K562 (cell line): Measurements from ENCODE around the gene SF3A2. TPM values are rescaled to one million over a fixed set of nuclear protein-coding genes. Genes with fewer than 3 reads are reported as not detected.

Experiments used
- ATF4 ChIP-seq: fragments of 450-650 bp; formaldehyde crosslinking; IDR thresholded peaks from 2 replicates; pipeline ENCODE4 v1.4.0; 2022; ENCODE audit warnings: mild to moderate bottlenecking, moderate library complexity
- GTF3C2 ChIP-seq: IDR thresholded peaks from 3 replicates; pipeline ENCODE4 v1.6.1; 2011; ENCODE audit warnings: borderline replicate concordance, mild to moderate bottlenecking, moderate library complexity; ENCODE audit not compliant: insufficient read length; ENCODE audit errors: extremely low read depth
- MGA ChIP-seq: fragments of 450-650 bp; IDR thresholded peaks from 2 replicates; pipeline ENCODE4 v1.6.1; 2016; ENCODE audit warnings: mild to moderate bottlenecking, moderate library complexity
- PHF21A ChIP-seq: fragments of 450-650 bp; IDR thresholded peaks from 2 replicates; pipeline ENCODE4 v1.6.1; 2017; ENCODE audit warnings: low read depth, borderline replicate concordance
- SMAD3 ChIP-seq: fragments of 450-650 bp; formaldehyde crosslinking; conservative IDR thresholded peaks from 2 replicates; pipeline ENCODE4 v1.4.0; 2020; ENCODE audit warnings: mild to moderate bottlenecking
- TAF7 ChIP-seq: fragments of 450-650 bp; IDR thresholded peaks from 2 replicates; pipeline ENCODE4 v1.6.1; 2016; ENCODE audit warnings: missing genetic modification characterization, missing compliant biosample characterization
- TFE3 ChIP-seq: fragments of 450-650 bp; formaldehyde crosslinking; IDR thresholded peaks from 2 replicates; pipeline ENCODE4 v1.4.0; 2020; ENCODE audit warnings: mild to moderate bottlenecking, mixed read lengths
- ZBTB1 ChIP-seq: sonication (generic); formaldehyde crosslinking; IDR thresholded peaks from 2 replicates; pipeline ENCODE4 v1.8.1; 2023; ENCODE audit warnings: missing genetic modification reagents, low read depth, mild to moderate bottlenecking, borderline replicate concordance
- ZNF41 ChIP-seq: fragments of 250-450 bp; sonication (Bioruptor Pico); conservative IDR thresholded peaks from 2 replicates; pipeline ENCODE4 v1.4.0; 2020; ENCODE audit warnings: mild to moderate bottlenecking
- ZNF830 ChIP-seq: fragments of 250-450 bp; sonication (Bioruptor Pico); IDR thresholded peaks from 2 replicates; pipeline ENCODE4 v1.5.0; 2021; ENCODE audit warnings: mild to moderate bottlenecking
- polyA plus RNA-seq, 8 experiments: library from polyadenylated mRNA; depleted of rRNA in 4 of 8; stranded (reverse) in 5 of 8; unstranded in 3 of 8; fragments of >200 nt; fragmentation: Nextera tagmentation in 2 of 8; fragmentation: Illumina TruSeq in 1 of 8; extraction: Ambion mirVana in 2 of 8; extraction: Trizol in 1 of 8; gene quantifications; 2 replicates each; pipeline versions ENCODE4 v1.2.1 to v1.2.3, GENCODE V29; 2011 to 2014; ENCODE audit warnings: inconsistent platforms in 1 of 8, missing spikeins in 1 of 8
- total RNA-seq, 7 experiments: library from RNA; depleted of rRNA in 6 of 7; stranded (reverse); fragments of >200 nt in 6 of 7; fragmentation: Illumina TruSeq in 2 of 7; extraction: Trizol in 2 of 7; gene quantifications; 2 replicates each; pipeline versions ENCODE4 v1.2.1 to v1.2.3, GENCODE V29; 2011 to 2021; ENCODE audit warnings: low replicate concordance in 1 of 7

Gene SF3A2
- total and polyA plus RNA-seq, 9 of the 15 experiments (the other 6 are each of a cell fraction or from before 2014, with no cell fraction given): 0.17 to 194 (median 22.8) TPM

- TF ChIP-seq MGA (no peak), ZNF41 (CRISPR knock-in tag) (no peak), ZNF830 (no peak), GTF3C2 (no peak), PHF21A (no peak), TAF7 (tag) (no peak), TFE3 (CRISPR knock-in tag) (no peak), SMAD3 (no peak), ATF4 (CRISPR knock-in tag) (no peak), ZBTB1 (CRISPR knock-in tag) (no peak)
Measured at GRCh38 chr19:2236064-2236313, 635 bp upstream of the SF3A2 start (continued).
